ENCODE results near the gene IRX3. TPM values are rescaled to one million over a fixed set of nuclear protein-coding genes. Genes with fewer than 3 reads are reported as not detected.

Gene IRX3
- total RNA-seq, 4 donors from 2014 or later: 4.0 to 22.6 (median 8.9) TPM

DNA sequence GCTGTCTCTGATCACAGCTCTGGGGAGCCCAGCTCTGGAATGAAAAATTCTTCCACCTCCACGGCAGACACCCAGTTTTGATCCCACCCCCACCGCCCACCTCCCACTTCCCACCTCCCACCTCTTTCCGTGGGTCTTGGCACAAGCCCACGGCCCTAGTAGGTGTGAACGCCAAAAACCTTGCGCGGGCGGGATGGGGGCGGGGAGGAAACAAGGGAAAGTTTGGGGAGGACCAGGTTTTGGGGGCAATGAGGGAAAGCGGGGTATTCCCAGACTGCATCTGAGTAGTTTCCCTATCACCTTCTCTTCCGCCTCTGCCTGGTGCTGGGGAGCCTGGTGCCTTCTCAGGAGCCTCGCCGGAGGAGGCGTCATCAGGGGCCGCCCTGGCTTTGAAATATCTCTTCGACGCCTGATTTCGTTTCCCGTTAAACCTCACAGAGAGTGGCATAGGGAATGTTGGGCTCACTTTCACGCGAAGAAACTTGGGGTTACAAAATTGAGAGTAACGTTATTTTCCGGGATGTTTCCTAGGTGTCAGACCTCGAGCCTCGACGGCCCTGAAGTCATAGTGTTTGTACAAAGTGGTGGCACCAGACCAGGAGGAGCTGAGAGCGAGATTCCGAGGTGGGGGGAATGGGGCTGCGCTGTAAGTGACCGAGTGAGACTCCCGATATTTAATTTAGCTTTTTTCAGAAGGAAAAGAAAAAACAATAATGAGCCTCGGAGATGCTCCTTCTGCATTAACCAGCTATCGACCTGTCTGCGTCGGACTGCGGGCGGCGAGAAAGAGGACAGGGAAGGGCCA, 1.6 kb upstream of the IRX3 start:
- Histone ChIP-seq H3K27me3 (peaks cover 67% of the 10 kb centered on the region), H3K27ac (no peak overlapping the region), H3K9me3 (no peaks in the 10 kb centered on the region), H3K4me1 (peaks cover 32 to 34% of the 10 kb centered on the region in 2 donors), H3K4me3 (replicated peaks in 1 of 3) (peak overlapping the region in 1 of 3 donors; percentile 64), H3K36me3 (no peaks in the 10 kb centered on the region)
- WGBS, 2 donors: 15 to 20% methylated on average over 36 to 38 of the region's 38 CpGs
- no peak for DNase-seq
- intact Hi-C loops (cut with DNase I): no loop called here
- TF ChIP-seq CTCF (IDR thresholded peaks at IDR 0.05) (no peak), POLR2A (IDR thresholded peaks at IDR 0.05) (no peak)

DNA sequence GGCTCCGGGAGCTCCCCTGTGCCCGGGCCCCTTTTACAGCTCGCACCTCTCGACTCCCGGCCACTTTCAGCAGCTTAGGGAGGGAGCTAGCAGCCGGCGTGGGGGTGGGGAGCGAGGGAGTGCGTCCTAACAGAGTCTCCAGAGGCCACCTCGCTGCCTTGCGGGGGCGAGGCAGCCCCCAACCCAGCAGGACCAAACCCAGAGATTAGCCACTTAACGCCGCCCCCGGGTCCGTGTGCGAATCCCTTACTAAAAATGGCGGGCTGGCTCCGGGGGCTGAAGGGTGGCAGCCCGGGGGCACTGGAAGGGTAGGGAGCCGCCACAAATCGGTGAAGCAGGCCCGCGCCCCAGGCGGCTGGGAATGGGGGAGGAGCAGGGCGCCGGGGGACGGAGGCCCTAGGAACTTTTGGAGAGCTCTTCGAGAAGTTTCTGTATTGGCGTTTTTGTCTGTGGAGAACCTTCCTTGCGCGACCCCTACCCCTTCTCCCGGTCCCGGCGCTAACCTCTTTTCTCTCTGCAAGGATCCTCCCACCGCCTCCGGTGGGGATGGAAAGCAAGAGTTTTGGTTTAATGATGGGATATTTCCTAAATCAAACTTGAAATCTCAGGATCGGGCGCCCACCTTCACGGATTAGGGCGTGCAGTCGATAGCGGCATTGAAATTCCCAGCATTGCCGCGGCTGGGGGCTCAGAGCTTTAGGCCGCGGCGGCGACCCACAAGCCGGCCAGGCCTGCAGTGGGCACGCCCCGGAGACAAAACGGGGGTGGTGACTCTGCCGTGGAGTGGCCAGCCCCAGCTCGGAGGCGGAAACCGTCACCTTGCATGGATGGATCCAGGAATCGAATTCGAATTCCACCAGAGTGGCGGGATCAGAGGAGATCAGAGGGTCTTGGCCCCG, 793 bp upstream of the IRX3 start:
- 3 to 4% methylated on average over 43 to 46 of the region's 61 CpGs for WGBS, 2 donors
- intact Hi-C loops (cut with DNase I): no loop called here
- Histone ChIP-seq H3K27me3 (peaks cover 72% of the 10 kb centered on the region), H3K27ac (peak overlapping the region in 2 of 3 donors; percentile 31 to 78), H3K9me3 (no peaks in the 10 kb centered on the region), H3K4me1 (peaks cover 34 to 41% of the 10 kb centered on the region in 2 donors), H3K36me3 (no peaks in the 10 kb centered on the region), H3K4me3 (replicated peaks in 1 of 3) (peak overlapping the region in 2 of 3 donors; percentile 64 to 86)
- TF ChIP-seq CTCF (IDR thresholded peaks at IDR 0.05) (no peak), POLR2A (IDR thresholded peaks at IDR 0.05) (no peak)
- DNase-seq: peak in 1 of 2 donors; percentile 46

- Histone ChIP-seq H3K27ac (peak overlapping the region in 2 of 3 donors; percentile 81 to 90), H3K9me3 (no peaks in the 10 kb centered on the region), H3K4me3 (replicated peaks in 1 of 3) (peak overlapping the region in 2 of 3 donors; percentile 7 to 64), H3K36me3 (no peaks in the 10 kb centered on the region), H3K27me3 (peaks cover 61% of the 10 kb centered on the region), H3K4me1 (peaks cover 38 to 48% of the 10 kb centered on the region in 2 donors)
- TF ChIP-seq CTCF (IDR thresholded peaks at IDR 0.05): no peak
- TF ChIP-seq POLR2A (IDR thresholded peaks at IDR 0.05): peak in 1 of 2 donors; percentile 39
- intact Hi-C loops (cut with DNase I): no loop called here
- DNase-seq: no peak
- WGBS, 2 donors: 0 to 1% methylated on average over 21 to 25 of the region's 43 CpGs
Observed at GRCh38 chr16:54286090-54286365, 559 bp downstream of the IRX3 start.

- DNase-seq: peak in 1 of 2 donors; percentile 35
- no peak for TF ChIP-seq CTCF (IDR thresholded peaks at IDR 0.05)
- TF ChIP-seq POLR2A (IDR thresholded peaks at IDR 0.05): no peak
- H3K4me1 ChIP-seq: peaks cover 35 to 48% of the 10 kb centered on the region in 2 donors
- H3K27me3 ChIP-seq: peaks cover 57% of the 10 kb centered on the region
- intact Hi-C loops (cut with DNase I): no loop called here
- H3K9me3 ChIP-seq: no peaks in the 10 kb centered on the region
- H3K27ac ChIP-seq: peak overlapping the region in 1 of 3 donors; percentile 81
- no peaks in the 10 kb centered on the region for H3K36me3 ChIP-seq
- H3K4me3 ChIP-seq (replicated peaks in 1 of 3): peak overlapping the region; percentile 35 to 64 (median 50)
- WGBS, 2 donors: 0 to 4% methylated on average over 18 to 22 of the region's 77 CpGs
Observed at GRCh38 chr16:54285414-54286089, 1.0 kb downstream of the IRX3 start.

Data from thyroid gland (tissue), 4 donors.